HG03135 (cell line): ENCODE measurements around the gene GPR68.

Experiments used
- ATAC-seq: cut with Tn5 transposase; IDR thresholded peaks from one replicate; pipeline ENCODE4 v1.9.1; 2021; ENCODE audit warnings: mild to moderate bottlenecking, moderate library complexity; ENCODE audit not compliant: unreplicated experiment

The GPR68 gene, protein sequence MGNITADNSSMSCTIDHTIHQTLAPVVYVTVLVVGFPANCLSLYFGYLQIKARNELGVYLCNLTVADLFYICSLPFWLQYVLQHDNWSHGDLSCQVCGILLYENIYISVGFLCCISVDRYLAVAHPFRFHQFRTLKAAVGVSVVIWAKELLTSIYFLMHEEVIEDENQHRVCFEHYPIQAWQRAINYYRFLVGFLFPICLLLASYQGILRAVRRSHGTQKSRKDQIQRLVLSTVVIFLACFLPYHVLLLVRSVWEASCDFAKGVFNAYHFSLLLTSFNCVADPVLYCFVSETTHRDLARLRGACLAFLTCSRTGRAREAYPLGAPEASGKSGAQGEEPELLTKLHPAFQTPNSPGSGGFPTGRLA

DNA sequence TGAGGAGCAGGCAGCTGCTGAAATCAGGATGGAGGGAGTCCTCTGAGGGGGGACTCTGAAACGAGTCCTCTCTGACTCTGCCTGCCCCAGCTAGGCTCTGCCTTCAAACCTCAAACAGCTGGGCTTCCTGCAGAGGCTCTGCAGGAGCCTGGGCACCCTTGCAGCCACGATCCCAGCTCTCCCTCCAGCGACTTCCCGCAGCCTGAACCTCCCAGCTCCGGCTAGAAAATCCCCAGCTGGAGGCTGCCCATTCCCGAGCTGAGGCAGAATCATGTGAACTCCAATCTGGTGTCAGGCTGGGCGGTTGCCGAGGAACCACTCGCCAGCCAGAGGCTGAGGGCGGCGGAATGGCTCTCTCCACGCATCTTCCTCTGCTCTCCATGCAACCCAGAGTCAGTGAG is at the start of gene GPR68:
Gene GPR68, minus strand, starts transcription at position 204 of the 401 bp plus-strand sequence. CDS start 9,654 bp downstream, outside the sequence.
- ATAC-seq, result no peak

DNA sequence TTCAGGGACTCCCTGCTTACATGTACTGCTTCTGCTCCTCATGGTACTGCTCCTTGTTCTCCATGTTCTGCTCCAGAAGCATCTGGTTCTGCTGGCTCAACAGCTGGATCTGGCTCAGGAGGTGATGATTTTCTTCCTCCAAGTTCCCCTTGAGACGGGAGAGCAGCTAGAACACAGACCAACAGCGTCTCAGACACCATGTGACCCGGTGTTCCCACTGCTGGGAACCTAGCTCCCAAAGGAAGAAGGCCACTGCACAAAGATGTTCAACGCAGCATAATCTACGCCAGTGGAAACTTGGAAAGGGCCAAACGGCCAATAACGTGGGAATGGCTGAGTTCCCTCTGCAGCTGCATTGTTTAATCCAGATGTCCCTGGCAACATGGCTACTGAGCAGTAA is 49.6 kb upstream of the GPR68 start:
- ATAC-seq, result no peak

DNA sequence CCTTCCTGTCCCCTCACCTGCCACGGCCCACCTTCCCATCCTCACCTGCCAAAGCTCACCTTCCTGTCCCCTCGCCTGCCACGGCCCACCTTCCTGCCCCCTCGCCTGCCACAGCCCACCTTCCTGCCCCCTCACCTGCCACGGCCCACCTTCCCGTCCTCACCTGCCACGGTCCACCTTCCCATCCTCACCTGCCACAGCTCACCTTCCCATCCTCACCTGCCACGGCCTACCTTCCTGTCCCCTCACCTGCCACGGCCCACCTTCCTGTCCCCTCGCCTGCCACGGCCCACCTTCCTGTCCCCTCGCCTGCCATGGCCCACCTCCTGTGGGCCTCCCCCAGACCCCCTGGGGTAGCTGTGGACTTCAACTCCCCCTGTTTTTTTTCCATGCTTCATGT is 48.8 kb upstream of the GPR68 start:
- no peak for ATAC-seq

DNA sequence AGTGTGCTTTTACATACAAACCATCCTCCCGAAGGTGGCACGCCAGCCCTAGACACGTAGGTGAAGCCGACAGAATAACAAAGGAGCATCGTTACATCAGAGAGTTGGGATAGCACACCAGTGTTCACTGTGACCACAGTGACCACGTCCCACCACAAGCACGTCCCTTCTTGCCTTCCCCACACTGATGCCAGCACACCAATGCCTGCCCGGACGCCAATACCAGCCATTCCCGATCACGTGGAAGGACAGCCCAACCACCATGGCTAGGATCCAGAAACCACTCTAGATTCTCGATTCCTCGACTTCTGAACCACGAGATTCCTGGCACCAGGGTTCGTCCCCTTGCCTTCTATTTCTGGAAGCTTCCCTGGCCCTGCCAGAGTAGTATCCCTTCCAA is 48.0 kb upstream of the GPR68 start:
- no peak for ATAC-seq

DNA sequence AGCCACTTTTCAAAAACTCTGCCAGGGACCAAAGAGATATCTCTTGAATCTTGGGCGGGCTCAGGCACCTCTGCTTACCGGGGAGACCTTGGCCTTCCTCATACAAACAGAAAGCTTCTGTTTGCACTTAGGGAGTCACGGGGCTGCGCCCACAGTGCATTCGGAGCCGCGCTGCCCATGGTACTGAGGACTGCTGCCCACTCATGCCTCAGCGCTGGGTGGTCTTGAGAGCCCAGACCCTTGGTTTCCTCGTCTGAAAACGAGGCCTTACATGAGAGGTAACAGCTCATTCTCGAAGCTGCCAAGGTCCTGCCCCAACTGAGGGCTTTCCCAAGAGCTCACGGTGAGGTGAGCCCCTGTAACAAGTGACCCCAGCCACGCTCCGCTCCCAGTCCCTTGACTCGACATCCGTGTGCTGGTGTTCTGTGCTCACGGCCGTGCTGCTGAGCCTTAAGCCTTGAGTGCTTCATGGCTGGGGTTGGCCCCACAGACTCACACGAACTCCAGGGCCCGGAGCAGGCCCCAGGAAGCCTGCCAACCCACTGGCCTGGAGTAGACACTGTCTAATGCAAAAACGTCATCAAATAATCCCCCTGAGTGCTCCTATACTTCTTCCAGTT is 47.4 kb upstream of the GPR68 start:
- no peak for ATAC-seq

DNA sequence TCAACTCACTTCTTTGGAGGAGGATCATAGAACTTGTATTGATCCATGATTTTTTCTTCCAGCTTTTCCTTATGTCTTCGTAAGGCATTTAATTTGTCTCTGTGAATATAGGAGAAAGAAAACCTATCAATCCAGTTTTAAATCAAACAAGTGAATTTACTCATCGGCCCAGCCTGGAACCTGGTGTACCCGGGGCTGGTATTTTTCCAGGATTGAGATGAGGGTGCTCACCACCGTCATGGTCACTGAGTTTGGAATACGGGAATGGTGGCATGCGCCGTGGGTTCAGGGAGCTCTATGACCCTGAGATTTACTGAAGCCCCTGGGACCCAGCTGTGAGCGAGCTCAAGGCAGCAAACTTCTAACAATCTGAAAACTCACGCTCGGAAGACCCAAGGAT is 46.5 kb upstream of the GPR68 start:
- ATAC-seq, result no peak

DNA sequence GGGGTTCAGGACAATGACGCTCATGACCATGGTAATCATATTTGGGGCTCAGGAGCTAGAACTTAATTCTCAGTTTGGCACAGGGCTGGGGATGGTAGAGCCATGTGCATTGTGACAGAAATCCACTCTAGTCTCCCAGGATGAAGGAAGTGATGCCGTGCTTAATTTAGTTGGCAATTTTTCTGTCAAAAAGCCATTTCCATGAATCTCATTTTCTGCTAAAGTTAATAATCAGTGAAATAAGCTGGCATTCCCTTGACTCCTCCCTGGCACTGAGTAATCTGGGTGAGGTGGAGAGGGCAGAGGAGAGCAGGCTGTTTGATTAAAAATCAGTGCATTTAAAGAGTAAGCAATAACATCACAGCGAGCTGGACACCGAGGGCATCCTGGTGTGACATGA is 45.0 kb upstream of the GPR68 start:
- no peak for ATAC-seq

DNA sequence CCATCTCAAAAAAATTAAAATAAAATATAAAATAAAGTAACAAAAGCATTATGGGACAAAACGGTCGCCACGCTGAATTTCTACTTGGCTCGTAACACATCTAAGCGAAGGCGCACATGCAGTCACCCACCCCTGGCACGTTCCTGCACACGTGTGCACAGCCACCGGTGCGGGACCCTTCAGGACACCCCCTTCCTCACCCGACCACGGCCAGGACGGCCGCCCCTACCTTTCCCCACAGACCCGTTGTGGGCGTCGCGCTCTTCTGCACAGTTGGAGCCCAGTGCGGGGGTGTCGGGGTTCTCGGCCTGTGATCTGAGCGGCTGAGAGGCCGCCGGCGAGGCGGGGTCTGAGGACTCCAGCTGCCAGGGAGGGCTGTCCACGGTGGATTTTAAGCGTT is 44.4 kb upstream of the GPR68 start:
- ATAC-seq, result no peak

DNA sequence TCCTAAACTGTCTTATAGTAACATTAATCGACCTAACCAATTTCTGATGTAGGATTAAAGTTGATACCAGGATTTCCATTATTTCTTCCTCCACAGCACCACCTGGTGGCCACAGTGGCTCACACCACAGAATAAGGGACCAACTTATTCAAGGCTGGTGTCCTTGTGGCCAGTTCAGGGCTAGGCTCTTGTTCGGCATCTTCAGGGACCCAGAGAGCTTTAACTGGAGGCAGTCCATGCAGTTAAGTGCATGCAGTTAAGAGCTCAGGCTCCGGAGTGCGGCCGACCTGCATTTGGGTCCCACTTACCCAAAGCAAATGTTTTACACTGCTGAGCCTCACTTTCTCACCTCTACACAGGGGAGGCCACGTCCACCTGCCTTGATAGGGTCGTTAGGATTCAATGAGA is 42.0 kb upstream of the GPR68 start:
- no peak for ATAC-seq

DNA sequence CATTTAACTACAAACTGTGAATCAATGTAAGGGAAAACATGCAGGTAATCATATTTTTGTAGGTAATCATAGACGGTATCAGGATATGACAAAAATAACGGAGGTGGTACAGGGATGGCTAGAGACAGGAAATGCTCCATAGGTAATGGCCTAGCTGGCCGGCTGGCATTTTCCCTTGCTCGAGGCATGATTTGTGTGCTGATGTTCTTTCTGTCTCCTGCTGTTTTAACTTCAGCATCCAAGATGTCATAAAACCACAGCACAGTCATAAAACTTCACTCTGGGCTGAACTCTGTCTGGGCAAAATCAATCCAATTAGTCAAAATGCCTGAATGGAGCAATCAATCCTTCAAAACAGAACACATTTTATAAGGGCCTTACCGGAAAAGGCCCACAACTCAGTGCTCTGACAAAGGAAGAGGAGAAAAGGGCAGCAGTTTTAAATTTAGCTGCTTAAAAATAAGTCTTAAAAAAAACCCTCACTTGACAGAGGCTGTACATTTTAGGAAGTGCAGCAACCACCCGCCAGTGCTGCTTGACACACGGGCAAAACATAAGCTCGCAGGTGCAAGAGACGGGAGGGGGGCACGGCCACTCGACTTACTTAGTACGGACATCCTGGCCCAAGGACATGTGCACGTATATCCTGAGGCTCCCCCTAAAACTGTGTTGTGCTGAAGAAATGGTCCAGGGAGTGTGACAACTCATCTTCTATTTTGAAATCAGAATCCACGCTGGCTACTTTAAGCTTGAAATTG is 40.5 kb upstream of the GPR68 start:
- ATAC-seq, result no peak

DNA sequence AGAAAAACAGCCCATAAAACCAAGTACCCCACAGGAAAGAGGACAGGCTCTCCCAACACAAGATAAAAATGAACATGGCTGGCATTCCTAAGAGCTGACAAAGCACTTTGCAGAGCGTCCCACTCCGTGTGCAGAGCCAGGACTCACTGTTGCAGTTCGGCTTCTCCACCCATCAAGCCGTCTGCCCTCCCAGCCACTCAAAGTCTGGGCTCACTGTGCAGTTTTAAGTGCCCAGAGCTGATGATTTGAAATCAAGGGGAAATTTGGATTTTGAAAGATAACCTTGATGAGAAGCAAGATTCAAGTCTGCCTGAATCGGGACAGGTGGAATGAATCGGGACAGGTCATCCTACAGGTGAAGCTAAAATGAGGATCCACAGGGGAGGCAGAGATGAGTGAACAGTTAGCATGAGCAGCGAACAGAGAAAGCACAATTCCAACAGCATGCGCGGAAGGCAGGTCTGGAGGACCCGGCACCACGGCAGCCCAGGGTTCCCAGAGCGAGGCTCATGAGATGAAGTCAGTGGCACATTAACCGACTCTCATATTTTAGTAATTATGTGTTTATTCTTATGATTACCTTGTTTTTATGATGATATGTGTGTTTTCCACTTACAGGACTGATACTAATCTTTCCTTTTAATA is 39.8 kb upstream of the GPR68 start:
- ATAC-seq, result no peak

DNA sequence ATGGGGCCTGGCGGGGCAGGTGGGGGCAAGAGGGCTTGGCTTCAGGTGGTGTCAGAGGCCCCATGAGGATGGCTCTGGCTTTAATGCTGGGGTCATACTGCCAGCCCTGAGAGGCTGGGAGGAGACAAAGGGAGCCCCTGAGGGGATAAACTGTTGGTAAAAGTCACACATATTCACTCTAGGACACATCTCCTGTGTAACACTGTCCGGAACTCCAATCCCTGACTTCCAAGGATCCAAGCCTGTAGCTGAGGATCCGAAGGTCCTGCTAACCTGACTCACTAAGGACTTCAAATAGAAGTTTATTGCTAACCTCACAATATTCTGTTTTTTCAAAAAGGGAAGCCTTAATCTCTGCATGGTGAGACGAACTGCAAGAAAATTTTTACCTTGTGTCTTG is 39.2 kb upstream of the GPR68 start:
- ATAC-seq, result no peak

DNA sequence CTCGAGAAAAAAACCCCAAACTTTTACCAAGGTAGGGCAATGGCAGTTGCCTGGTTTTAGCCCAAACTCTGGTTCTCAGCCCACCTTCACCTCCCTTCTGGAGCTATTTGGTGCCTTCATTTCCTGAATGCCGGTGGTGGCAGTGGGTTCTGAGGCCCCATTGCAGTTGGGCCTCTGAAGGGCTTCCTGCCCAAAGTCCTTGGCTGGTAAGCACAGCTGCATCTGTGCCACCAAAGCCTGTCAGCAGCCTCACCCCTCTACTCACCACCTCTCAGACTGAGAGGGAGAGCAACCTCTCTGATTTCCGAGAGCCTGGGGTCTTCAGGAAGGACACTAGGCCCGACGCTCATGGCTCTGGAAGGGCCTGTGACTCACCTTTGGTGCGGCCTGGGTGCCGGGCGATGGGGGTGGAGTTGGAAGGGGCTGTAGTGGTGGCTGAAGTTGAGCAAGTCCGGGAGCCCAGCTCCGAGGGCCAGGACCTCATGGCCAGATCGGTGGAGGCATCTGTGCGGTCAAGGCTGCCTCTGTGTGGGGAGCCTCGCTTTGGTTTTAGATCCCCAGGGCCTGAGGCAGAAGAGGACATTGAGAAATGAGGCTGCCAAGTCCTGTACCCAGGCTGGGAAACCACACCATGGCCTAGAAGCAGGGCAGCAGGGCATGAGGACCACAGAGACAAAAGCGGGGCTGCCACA is 38.6 kb upstream of the GPR68 start:
- ATAC-seq, result no peak

DNA sequence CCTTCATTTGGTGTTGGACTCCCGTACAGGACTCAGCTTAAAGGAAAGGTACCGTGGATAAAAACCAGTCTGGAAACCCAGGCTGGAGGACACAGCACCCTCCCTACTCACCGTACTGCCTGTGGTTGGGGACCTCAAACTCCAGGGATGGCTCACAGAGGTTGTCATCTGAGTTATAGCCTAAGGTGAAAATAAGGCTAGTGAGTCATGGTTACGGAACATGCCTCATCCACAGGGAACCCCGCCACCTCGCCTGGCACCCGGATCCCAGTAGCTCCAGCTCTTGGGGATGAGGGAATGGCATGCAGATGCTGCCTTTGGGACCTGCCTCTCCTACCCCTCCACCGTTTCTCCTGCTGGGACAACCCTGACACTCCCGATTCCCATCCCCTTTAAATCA is 36.8 kb upstream of the GPR68 start:
- ATAC-seq, result no peak

DNA sequence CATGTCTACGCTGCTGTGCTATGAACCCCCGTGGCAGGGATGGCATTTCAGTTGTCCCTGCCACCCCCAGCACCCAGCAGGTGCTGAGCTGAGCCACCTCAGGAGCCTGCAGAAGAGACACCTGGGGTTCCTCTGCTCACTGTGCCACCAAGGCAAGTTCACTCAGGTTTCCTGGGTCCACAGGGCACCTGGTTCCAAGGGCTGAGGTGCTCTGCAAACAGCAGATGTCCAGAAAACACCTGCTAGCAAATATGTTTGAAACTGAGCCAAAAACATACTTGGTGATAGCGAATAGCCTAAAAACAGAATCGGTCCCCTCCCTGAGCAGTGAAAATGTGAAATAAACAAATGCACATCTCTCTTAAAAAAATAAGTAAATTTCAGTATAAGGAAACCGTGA is 35.6 kb upstream of the GPR68 start:
- ATAC-seq, result no peak

DNA sequence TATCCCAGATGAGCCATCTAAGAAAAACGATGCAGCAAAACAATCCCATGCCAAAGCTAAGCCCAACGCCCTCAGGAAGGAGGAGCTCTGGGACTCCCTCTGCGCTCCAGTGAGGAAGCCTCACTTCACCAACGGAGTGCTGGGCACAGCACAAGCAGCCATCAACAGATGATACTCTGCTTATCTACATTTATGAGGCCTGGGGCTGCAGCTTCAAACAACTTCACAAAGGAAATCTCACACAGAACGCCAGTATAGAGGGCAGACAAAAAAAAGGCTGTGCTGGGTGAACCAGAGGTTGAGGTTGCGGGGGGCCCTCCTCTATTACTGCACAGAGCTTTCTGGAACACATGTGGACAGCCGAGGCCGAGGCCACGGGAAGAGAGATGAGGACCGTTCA is 34.9 kb upstream of the GPR68 start:
- ATAC-seq, result no peak

DNA sequence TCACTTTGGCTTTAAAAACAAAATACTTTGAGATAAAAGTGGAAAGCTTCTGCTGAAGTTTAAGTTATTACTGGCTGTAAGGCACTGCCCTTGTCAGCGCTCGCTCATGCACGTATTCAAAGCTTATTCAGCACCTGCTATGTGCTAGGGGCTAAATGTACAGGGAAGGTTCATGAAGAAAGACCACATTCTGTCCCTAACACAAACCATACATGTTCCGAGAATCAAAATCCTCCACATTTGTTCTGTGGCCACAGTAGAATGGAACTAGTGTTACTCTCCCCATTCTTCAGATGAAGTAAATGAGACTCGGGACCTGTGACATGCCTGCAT is 33.8 kb upstream of the GPR68 start:
- ATAC-seq, result no peak

DNA sequence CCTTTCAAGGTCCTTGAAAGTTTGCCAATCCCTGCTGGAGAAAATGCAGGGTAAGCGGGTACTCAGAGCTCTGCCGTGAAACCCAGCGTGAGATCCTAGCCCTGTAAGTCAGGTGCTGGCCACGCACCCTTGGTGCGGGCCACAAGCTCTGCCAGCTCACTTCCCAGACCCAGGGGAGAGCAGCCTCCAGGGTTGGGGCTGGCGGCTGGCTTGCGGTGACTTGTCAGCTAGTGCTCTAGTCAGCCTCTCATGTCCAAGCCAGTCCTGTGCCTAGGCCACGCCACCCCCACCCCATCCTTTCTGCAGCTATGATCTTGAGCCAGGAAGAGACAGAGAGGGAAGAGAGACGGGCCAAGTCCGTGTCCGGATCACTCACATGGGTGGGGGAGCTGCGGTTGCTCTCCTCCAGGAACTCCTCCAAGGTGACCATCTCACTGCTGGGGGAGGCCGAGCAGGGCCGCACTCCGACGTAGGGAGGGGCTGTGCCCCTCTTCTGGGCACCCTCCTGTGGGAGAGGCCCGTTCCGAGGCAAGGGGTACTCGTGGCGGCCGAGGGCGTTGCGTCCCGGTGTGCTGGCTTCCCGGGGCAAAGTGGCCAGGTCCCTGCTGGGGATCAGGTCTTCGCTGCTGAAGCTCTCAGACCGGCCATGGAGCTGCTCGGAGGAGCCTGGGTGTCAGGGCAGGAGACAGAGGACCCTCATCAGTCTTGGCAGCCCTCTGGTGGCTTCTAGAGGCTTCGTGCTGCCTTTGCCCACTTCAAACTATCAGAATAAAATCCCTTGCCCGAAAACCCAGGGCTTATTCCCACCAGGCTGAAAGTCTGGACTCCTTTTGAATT is 33.3 kb upstream of the GPR68 start:
- no peak for ATAC-seq

DNA sequence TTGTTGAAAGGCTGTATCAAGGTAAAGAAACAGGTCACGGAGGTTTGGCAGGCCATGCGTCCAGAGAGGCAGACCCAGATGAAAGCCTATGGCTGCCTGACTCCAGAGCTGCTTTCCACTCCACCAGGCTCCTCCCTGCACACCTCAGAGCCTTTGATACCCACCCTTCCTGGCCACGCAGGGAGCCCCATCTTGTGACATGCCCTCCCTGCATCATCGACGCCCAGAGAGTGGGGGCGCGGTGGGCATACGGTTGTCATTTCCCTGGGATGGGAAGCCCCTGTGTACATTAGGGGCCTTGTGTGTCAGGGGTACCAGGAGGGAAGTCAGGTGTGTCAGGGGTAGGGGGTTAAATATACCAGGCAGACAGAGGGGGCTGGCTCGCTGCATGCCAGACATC is 30.3 kb upstream of the GPR68 start:
- no peak for ATAC-seq

DNA sequence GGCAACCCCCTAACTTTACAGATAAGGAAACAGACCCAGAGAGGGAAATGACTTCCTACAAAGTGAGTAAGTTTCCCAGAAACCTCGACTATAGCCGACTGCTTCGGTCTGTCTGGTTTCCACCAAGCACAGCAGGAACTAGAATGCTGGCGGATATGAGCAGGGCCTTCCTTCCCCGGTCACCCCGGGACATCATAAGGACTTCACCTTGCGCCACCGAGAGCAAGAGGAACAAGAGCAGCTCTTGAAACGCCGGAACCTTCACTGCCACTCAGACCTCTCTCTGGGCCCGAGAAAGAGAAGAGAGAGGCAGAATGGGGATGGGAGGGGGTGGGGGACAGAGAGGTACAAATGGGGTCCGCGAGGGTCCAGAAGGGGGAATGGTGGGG is 29.4 kb upstream of the GPR68 start:
- no peak for ATAC-seq
